IMR-90 (cell line): Measurements from ENCODE around the gene HS3ST5. TPM values are rescaled to one million over a fixed set of nuclear protein-coding genes. Genes with fewer than 3 reads are reported as not detected.

Experiments
- ATAC-seq: fragments of 200-7000 bp; cut with Tn5 transposase; 2 replicates; pipeline ENCODE4 v1.9.1; 2020; ENCODE audit warnings: low read depth, mild to moderate bottlenecking, moderate library complexity
- BruUV-seq: library from RNA; stranded (reverse); fragments of 400-500 nt; replicated peaks from 2 replicates; lab custom pipeline; 2021; lab: Mats Ljungman, UMichigan
- CTCF ChIA-PET: fragments of 300-600 bp; formaldehyde crosslinking; extraction: SDS; loops from one replicate; lab custom pipeline; 2021; ENCODE audit warnings: antibody characterized with exemption; lab: Yijun Ruan, JAX
- POLR2A ChIA-PET: fragments of 300-600 bp; sonication (Branson Sonifier 250); formaldehyde crosslinking; loops from one replicate; lab custom pipeline; 2022; ENCODE audit warnings: antibody characterized with exemption; ENCODE audit not compliant: unreplicated experiment; lab: Charles Lee
- DNase-seq: peaks from one replicate; pipeline ENCODE4 v3.0.0; 2013
- H2AFZ ChIP-seq: replicated peaks from 2 replicates; pipeline ENCODE3; 2013; ENCODE audit warnings: low read length, mild to moderate bottlenecking; ENCODE audit not compliant: poor library complexity
- H2AK5ac ChIP-seq: 2 replicates; pipeline ENCODE4 v1.6.1; 2013; ENCODE audit warnings: low read depth, low read length, inconsistent platforms
- H2AK9ac ChIP-seq: replicated peaks from 2 replicates; pipeline ENCODE3; 2013; ENCODE audit warnings: mild to moderate bottlenecking, low read depth, low read length, moderate library complexity; ENCODE audit not compliant: poor library complexity
- H2BK120ac ChIP-seq: 2 replicates; pipeline ENCODE4 v1.6.1; 2013; ENCODE audit warnings: low read depth, low read length, inconsistent platforms
- H2BK15ac ChIP-seq: 3 replicates; pipeline ENCODE4 v1.6.1; 2013; ENCODE audit warnings: low read depth, low read length, inconsistent platforms
- H2BK20ac ChIP-seq: 2 replicates; pipeline ENCODE4 v1.6.1; 2013; ENCODE audit warnings: low read depth, mild to moderate bottlenecking, inconsistent platforms, low read length, moderate library complexity
- H2BK5ac ChIP-seq: 2 replicates; pipeline ENCODE4 v1.6.1; 2013; ENCODE audit warnings: mild to moderate bottlenecking, low read depth, low read length, inconsistent platforms; ENCODE audit not compliant: poor library complexity, severe bottlenecking
- H3K14ac ChIP-seq: replicated peaks from 2 replicates; pipeline ENCODE4 v1.6.1; 2013; ENCODE audit warnings: low read depth, low read length, inconsistent platforms
- H3K18ac ChIP-seq: 2 replicates; pipeline ENCODE4 v1.6.1; 2013; ENCODE audit warnings: low read depth, low read length, control low read depth
- H3K23ac ChIP-seq: 2 replicates; pipeline ENCODE4 v1.6.1; 2013; ENCODE audit warnings: low read depth, low read length, inconsistent platforms
- H3K27ac ChIP-seq: 2 replicates; pipeline ENCODE4 v1.5.1; 2013; ENCODE audit warnings: mild to moderate bottlenecking, control low read depth, low read length; ENCODE audit not compliant: insufficient read depth
- H3K27me3 ChIP-seq: 2 replicates; pipeline ENCODE4 v1.6.1; 2013; ENCODE audit warnings: low read length; ENCODE audit not compliant: control insufficient read depth, insufficient read depth
- H3K36me3 ChIP-seq: 2 replicates; pipeline ENCODE4 v1.6.1; 2013; ENCODE audit warnings: low read length, mixed read lengths; ENCODE audit not compliant: control insufficient read depth, insufficient read depth
- H3K4ac ChIP-seq: 2 replicates; pipeline ENCODE4 v1.6.1; 2013; ENCODE audit warnings: low read depth, low read length, inconsistent platforms
- H3K4me1 ChIP-seq: 2 replicates; pipeline ENCODE4 v1.6.1; 2013; ENCODE audit warnings: low read length, mixed read lengths; ENCODE audit not compliant: control insufficient read depth, insufficient read depth
- H3K4me2 ChIP-seq: 2 replicates; pipeline ENCODE4 v1.6.1; 2013; ENCODE audit warnings: low read depth, mild to moderate bottlenecking, control low read depth, low read length, moderate library complexity
- H3K4me3 ChIP-seq: 2 replicates; pipeline ENCODE4 v1.5.1; 2013; ENCODE audit warnings: low read depth, mild to moderate bottlenecking, control low read depth, low read length, moderate library complexity; ENCODE audit not compliant: insufficient read depth
- H3K56ac ChIP-seq: 2 replicates; pipeline ENCODE4 v1.6.1; 2013; ENCODE audit warnings: low read length, inconsistent platforms; ENCODE audit not compliant: insufficient read depth; ENCODE audit errors: extremely low read depth
- H3K79me1 ChIP-seq, 2 experiments: 2 replicates each; pipeline ENCODE4 v1.6.1; 2013; ENCODE audit warnings: low read length in 2 of 2, inconsistent platforms in 1 of 2, low read depth in 1 of 2
- H3K9ac ChIP-seq: 2 replicates; pipeline ENCODE4 v1.6.1; 2013; ENCODE audit warnings: low read depth, low read length, control low read depth
- H3K9me1 ChIP-seq: 2 replicates; pipeline ENCODE4 v1.6.1; 2013; ENCODE audit warnings: low read length, inconsistent platforms; ENCODE audit not compliant: insufficient read depth
- H3K9me3 ChIP-seq: 2 replicates; pipeline ENCODE4 v1.6.1; 2013; ENCODE audit warnings: low read length; ENCODE audit not compliant: control insufficient read depth, insufficient read depth
- H4K20me1 ChIP-seq: 2 replicates; pipeline ENCODE4 v1.6.1; 2013; ENCODE audit warnings: low read length, inconsistent platforms; ENCODE audit not compliant: insufficient read depth
- H4K5ac ChIP-seq: 2 replicates; pipeline ENCODE4 v1.6.1; 2013; ENCODE audit warnings: mild to moderate bottlenecking, low read depth, low read length, control low read depth
- H4K8ac ChIP-seq, 2 experiments: 2 replicates each; pipeline ENCODE4 v1.6.1; 2013; ENCODE audit warnings: low read depth in 2 of 2, low read length in 2 of 2, control low read depth in 1 of 2, inconsistent platforms in 1 of 2
- H4K91ac ChIP-seq: 2 replicates; pipeline ENCODE4 v1.6.1; 2013; ENCODE audit warnings: low read depth, low read length, inconsistent platforms; ENCODE audit not compliant: insufficient read depth
- CEBPB ChIP-seq: IDR thresholded peaks from 2 replicates; pipeline ENCODE4 v1.6.1; 2012; ENCODE audit warnings: low read depth, low read length, improper control_type of control experiment
- FOS ChIP-seq: fragments of 150-350 bp; IDR thresholded peaks from 2 replicates; pipeline ENCODE4 v1.6.1; 2016; ENCODE audit warnings: low read depth, low read length
- MAZ ChIP-seq: IDR thresholded peaks from 2 replicates; pipeline ENCODE4 v1.6.1; 2012; ENCODE audit warnings: low read depth, mild to moderate bottlenecking, low read length, improper control_type of control experiment, moderate library complexity, borderline replicate concordance
- MXI1 ChIP-seq: IDR thresholded peaks from 2 replicates; pipeline ENCODE4 v1.6.1; 2012; ENCODE audit warnings: low read depth, mild to moderate bottlenecking, low read length, moderate library complexity, borderline replicate concordance
- NFE2L2 ChIP-seq: fragments of 150-350 bp; IDR thresholded peaks from 2 replicates; pipeline ENCODE4 v1.6.1; 2016; ENCODE audit warnings: low read depth, mild to moderate bottlenecking, low read length
- POLR2A ChIP-seq: IDR thresholded peaks from 2 replicates; pipeline ENCODE4 v1.6.1; 2012; ENCODE audit warnings: mild to moderate bottlenecking, low read depth, low read length
- RCOR1 ChIP-seq: IDR thresholded peaks from 2 replicates; pipeline ENCODE4 v1.6.1; 2012; ENCODE audit warnings: mild to moderate bottlenecking, low read length, improper control_type of control experiment; ENCODE audit not compliant: insufficient replicate concordance
- SMC3 ChIP-seq: fragments of 150-350 bp; IDR thresholded peaks from 2 replicates; pipeline ENCODE4 v1.6.1; 2016; ENCODE audit warnings: low read depth, mild to moderate bottlenecking, antibody characterized with exemption, low read length, moderate library complexity
- WGBS, 2 experiments: methylation state at CpG; one replicate each; pipeline versions ENCODE4 v1.1.5 to v1.1.7; 2013; ENCODE audit warnings: missing lambda C conversion rate in 2 of 2; ENCODE audit not compliant: insufficient read length in 1 of 2; ENCODE audit errors: extremely low coverage in 2 of 2; 5-methylcytosine and 5-hydroxymethylcytosine counted together
- dilution Hi-C: fragments of 300-500 bp; cut with HindIII; formaldehyde crosslinking; loops from one replicate; pipeline ENCODE4 v1.14.3; 2018; ENCODE audit warnings: low sequenced_read_pairs; ENCODE audit not compliant: unreplicated experiment
- in situ Hi-C: fragments of 300-500 bp; cut with MboI; formaldehyde crosslinking; loops from 3 replicates; pipeline ENCODE4 v1.14.3; 2019; ENCODE audit warnings: low sequenced_read_pairs, inconsistent platforms, mixed read lengths
- intact Hi-C: fragments of 100-400 bp; cut with micrococcal nuclease; formaldehyde crosslinking; loops from 2 replicates; pipeline ENCODE4 v1.10.0; 2022
- polyA plus RNA-seq, 3 experiments: library from polyadenylated mRNA; depleted of rRNA; stranded (reverse); fragments of >200 nt; gene quantifications; 2 replicates each; pipeline ENCODE4 v1.2.3, GENCODE V29; 2012; ENCODE audit warnings: low replicate concordance in 1 of 3
- total RNA-seq: library from RNA; depleted of rRNA; stranded (reverse); fragments of >200 nt; gene quantifications from 2 replicates; pipeline ENCODE4 v1.2.3, GENCODE V29; 2012
- TF ChIP-seq, protein P1 (sequence below): fragments of 150-350 bp; IDR thresholded peaks from 2 replicates; pipeline ENCODE4 v1.6.1; 2017; ENCODE audit warnings: mild to moderate bottlenecking, antibody characterized with exemption, low read length, low read depth
- TF ChIP-seq, protein P2 (sequence below): fragments of 150-350 bp; IDR thresholded peaks from 2 replicates; pipeline ENCODE4 v1.6.1; 2016; ENCODE audit warnings: low read depth, mild to moderate bottlenecking, low read length, moderate library complexity, borderline replicate concordance

The HS3ST5 gene
- total and polyA plus RNA-seq, 2 of the 4 experiments (the other 2 are of a cell fraction) = not detected

DNA sequence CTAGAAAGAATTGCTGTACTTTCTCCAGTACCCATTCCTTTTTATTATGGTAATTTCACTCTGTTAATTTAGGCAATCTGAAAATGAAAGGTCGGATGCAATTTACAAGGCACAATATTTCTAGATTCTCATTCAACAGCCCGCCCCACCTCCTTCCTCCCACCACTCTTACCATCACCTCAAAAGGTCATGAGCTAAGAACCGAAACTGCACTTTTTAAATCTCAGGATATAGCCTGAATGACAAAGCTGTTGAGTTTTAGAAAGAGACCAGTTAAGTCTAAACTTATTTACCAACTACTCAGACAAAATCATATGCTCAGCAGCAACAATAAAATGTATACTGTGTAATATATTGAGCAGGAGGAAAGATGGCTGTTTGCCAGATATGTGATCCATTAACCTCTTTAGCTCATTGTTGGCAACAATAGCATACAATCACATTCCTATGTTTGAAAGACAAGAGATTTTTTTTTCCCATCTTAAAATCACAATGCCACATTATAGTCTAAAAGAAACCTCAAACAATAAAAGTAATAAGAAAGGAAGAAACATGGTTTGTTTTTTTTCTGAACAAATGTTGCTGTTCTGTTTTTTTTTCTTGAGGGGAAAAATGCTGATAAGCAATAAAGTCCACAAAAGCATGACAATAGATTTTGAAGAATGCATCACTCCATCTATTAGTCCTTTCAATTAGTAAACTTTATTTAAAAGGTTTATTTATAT lies 1.6 kb upstream of the HS3ST5 start:
- no peak overlapping the region for H3K18ac ChIP-seq
- WGBS, 2 experiments = no CpG with 5 or more reads among the region's 3 CpGs
- no peak for DNase-seq
- H3K4ac ChIP-seq = no peak overlapping the region
- dilution Hi-C loops = no loop called here
- intact Hi-C loops = loop anchor here (5.0 to 10.0 kb wide), 2 partner anchors 350 to 403 kb away; no protein-coding TSS in a partner anchor
- H3K9ac ChIP-seq = no peak overlapping the region
- no peak overlapping the region for H2AFZ ChIP-seq
- H4K5ac ChIP-seq = no peak overlapping the region
- no peak overlapping the region for H3K14ac ChIP-seq
- no peak overlapping the region for H2AK5ac ChIP-seq
- ChIA-PET CTCF (interaction anchor here (0.7 kb wide), 1 partner anchor 18 kb away, joined by 3 read pairs; no protein-coding TSS in a partner anchor), POLR2A (no interaction called here)
- no peak overlapping the region for H3K56ac ChIP-seq
- H3K4me3 ChIP-seq = no peak overlapping the region
- H3K27ac ChIP-seq = no peak overlapping the region
- no peak overlapping the region for H3K23ac ChIP-seq
- no peak for TF ChIP-seq FOS
- TF ChIP-seq, protein P1, sequence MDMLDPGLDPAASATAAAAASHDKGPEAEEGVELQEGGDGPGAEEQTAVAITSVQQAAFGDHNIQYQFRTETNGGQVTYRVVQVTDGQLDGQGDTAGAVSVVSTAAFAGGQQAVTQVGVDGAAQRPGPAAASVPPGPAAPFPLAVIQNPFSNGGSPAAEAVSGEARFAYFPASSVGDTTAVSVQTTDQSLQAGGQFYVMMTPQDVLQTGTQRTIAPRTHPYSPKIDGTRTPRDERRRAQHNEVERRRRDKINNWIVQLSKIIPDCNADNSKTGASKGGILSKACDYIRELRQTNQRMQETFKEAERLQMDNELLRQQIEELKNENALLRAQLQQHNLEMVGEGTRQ = no peak
- TF ChIP-seq MXI1 = no peak
- no peak for TF ChIP-seq NFE2L2
- TF ChIP-seq, protein P2, sequence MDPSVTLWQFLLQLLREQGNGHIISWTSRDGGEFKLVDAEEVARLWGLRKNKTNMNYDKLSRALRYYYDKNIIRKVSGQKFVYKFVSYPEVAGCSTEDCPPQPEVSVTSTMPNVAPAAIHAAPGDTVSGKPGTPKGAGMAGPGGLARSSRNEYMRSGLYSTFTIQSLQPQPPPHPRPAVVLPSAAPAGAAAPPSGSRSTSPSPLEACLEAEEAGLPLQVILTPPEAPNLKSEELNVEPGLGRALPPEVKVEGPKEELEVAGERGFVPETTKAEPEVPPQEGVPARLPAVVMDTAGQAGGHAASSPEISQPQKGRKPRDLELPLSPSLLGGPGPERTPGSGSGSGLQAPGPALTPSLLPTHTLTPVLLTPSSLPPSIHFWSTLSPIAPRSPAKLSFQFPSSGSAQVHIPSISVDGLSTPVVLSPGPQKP = no peak
- TF ChIP-seq CEBPB = no peak
- TF ChIP-seq SMC3 = no peak
- no peak for TF ChIP-seq POLR2A
- no peak for TF ChIP-seq MAZ
- TF ChIP-seq RCOR1 = no peak
- H3K79me1 ChIP-seq = no peaks in the 10 kb centered on the region
- H2BK20ac ChIP-seq = no peak overlapping the region
- in situ Hi-C loops = no loop called here
- ATAC-seq = no peak
- H3K36me3 ChIP-seq = no peaks in the 10 kb centered on the region
- no peak overlapping the region for H2BK120ac ChIP-seq
- no peaks in the 10 kb centered on the region for H4K20me1 ChIP-seq
- no peaks in the 10 kb centered on the region for H3K9me1 ChIP-seq
- no peak overlapping the region for H2BK5ac ChIP-seq
- H2AK9ac ChIP-seq = no peak overlapping the region
- H4K8ac ChIP-seq = no peak overlapping the region
- peaks cover 27% of the 10 kb centered on the region for H3K27me3 ChIP-seq
- no peaks in the 10 kb centered on the region; the same call in 1 of the 2 replicates for H3K4me1 ChIP-seq
- BruUV-seq = no TSS peak
- H2BK15ac ChIP-seq = no peak overlapping the region
- no peak overlapping the region for H4K91ac ChIP-seq
- no peak overlapping the region; the same call in 1 of the 2 replicates for H3K4me2 ChIP-seq
- H3K9me3 ChIP-seq = no peaks in the 10 kb centered on the region
